ENCODE measurements around the gene SNRNP40. TPM values are rescaled to one million over a fixed set of nuclear protein-coding genes. Genes with fewer than 3 reads are reported as not detected.

The SNRNP40 gene
- polyA plus RNA-seq, 1 experiment, result 53.1 TPM

DNA sequence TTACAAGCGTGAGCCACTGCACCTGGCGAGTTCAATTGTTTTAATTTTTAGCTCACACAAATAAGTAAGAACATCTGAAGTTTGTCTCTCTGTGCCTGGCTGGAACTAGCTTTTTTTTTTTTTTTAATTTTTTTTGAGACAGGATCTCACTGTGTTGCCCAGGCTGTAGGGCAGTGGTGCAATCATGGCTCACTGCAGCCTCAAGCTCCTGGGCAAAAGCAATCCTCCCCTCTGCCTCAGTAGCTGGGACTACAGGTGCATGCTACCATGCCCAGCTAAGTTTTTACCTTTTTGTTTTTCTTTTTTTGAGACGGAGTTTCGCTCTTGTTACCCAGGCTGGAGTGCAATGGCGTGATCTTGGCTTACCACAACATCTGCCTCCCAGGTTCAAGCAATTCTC is 64.8 kb downstream of the SNRNP40 start:
- ChIA-PET CTCF (interaction anchor here (0.8 to 1.5 kb wide), 2 partner anchors 33 to 50 kb away, joined by 4 to 5 read pairs; no protein-coding TSS in a partner anchor), POLR2A (no interaction called here)
- H3K4me3 ChIP-seq (ENCODE audit: low read depth, low read length), result no peak overlapping the region
- no peak overlapping the region for H3K27ac ChIP-seq (ENCODE audit: low read depth, low read length)
- no peak for DNase-seq (ENCODE audit: low read depth, low spot score)
- peaks cover 29% of the 10 kb centered on the region for H3K27me3 ChIP-seq (ENCODE audit: control insufficient read depth, insufficient read depth, low read length)
- TF ChIP-seq, protein P1, sequence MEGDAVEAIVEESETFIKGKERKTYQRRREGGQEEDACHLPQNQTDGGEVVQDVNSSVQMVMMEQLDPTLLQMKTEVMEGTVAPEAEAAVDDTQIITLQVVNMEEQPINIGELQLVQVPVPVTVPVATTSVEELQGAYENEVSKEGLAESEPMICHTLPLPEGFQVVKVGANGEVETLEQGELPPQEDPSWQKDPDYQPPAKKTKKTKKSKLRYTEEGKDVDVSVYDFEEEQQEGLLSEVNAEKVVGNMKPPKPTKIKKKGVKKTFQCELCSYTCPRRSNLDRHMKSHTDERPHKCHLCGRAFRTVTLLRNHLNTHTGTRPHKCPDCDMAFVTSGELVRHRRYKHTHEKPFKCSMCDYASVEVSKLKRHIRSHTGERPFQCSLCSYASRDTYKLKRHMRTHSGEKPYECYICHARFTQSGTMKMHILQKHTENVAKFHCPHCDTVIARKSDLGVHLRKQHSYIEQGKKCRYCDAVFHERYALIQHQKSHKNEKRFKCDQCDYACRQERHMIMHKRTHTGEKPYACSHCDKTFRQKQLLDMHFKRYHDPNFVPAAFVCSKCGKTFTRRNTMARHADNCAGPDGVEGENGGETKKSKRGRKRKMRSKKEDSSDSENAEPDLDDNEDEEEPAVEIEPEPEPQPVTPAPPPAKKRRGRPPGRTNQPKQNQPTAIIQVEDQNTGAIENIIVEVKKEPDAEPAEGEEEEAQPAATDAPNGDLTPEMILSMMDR (IDR thresholded peaks at IDR 0.05; ENCODE audit: low read depth, low read length), result no peak
- H3K9me3 ChIP-seq (ENCODE audit: control insufficient read depth, insufficient read depth, low read length), result no peaks in the 10 kb centered on the region

GRCh38 chr1:31230378-31230777 is 66.2 kb downstream of the SNRNP40 start:
- POLR2A ChIA-PET, result no interaction called here
- TF ChIP-seq, protein P1 (IDR thresholded peaks at IDR 0.05; ENCODE audit: low read depth, low read length), result no peak
- DNase-seq (ENCODE audit: low read depth, low spot score), result no peak

GRCh38 chr1:31228986-31229385 is 67.6 kb downstream of the SNRNP40 start:
- TF ChIP-seq, protein P1 (IDR thresholded peaks at IDR 0.05; ENCODE audit: low read depth, low read length), result no peak
- ChIA-PET POLR2A (no interaction called here), CTCF (no interaction called here)
- Histone ChIP-seq H3K9me3 (ENCODE audit: control insufficient read depth, insufficient read depth, low read length) (no peaks in the 10 kb centered on the region), H3K4me3 (ENCODE audit: low read depth, low read length) (no peak overlapping the region), H3K27ac (ENCODE audit: low read depth, low read length) (no peak overlapping the region), H3K27me3 (ENCODE audit: control insufficient read depth, insufficient read depth, low read length) (peaks cover 15% of the 10 kb centered on the region)
- no peak for DNase-seq (ENCODE audit: low read depth, low spot score)

More at GRCh38 chr1:31230378-31230777, 66.2 kb downstream of the SNRNP40 start:
- Histone ChIP-seq H3K27ac (ENCODE audit: low read depth, low read length) (no peak overlapping the region), H3K4me3 (ENCODE audit: low read depth, low read length) (no peak overlapping the region), H3K27me3 (ENCODE audit: control insufficient read depth, insufficient read depth, low read length) (peaks cover 19% of the 10 kb centered on the region), H3K9me3 (ENCODE audit: control insufficient read depth, insufficient read depth, low read length) (no peaks in the 10 kb centered on the region)
- CTCF ChIA-PET, result no interaction called here

DNA sequence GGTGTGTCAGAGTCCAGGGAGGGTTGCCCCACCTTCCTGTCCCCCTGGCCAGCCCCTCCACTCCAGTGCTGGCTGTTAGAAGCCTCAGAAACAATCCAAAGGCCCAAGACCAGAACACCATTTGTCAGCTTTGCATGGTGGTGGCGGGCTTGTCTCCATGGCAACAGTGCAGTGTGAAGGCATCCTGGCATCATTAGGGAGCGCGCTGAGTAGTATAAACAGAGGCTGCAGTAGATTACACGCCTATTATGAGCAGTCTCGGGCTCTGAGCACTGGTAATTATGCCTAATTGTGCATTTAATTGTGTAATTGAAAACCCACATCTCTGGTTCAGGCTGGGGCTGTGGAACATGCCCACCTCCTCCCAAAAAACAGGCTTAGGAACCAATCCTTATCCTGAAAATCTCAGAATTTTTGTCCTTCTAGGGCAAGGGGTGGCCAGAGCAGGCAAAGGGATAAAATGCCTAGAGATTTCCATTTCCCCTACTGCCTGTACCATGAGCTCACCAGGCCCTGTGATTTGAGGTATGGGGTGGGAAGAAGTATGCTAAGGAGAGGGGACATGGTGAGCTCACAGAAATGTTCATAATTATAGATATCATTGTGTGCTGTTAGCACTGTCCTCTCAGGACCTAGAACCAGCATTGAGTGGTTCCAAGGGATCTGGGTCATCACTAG is 68.6 kb downstream of the SNRNP40 start:
- no peak overlapping the region for H3K27ac ChIP-seq (ENCODE audit: low read depth, low read length)
- POLR2A ChIA-PET, result no interaction called here
- H3K27me3 ChIP-seq (ENCODE audit: control insufficient read depth, insufficient read depth, low read length), result peaks cover 7% of the 10 kb centered on the region
- no peak for DNase-seq (ENCODE audit: low read depth, low spot score)
- TF ChIP-seq, protein P1 (IDR thresholded peaks at IDR 0.05; ENCODE audit: low read depth, low read length), result no peak
- H3K4me3 ChIP-seq (ENCODE audit: low read depth, low read length), result no peak overlapping the region
- no peaks in the 10 kb centered on the region for H3K9me3 ChIP-seq (ENCODE audit: control insufficient read depth, insufficient read depth, low read length)
- CTCF ChIA-PET, result no interaction called here

DNA sequence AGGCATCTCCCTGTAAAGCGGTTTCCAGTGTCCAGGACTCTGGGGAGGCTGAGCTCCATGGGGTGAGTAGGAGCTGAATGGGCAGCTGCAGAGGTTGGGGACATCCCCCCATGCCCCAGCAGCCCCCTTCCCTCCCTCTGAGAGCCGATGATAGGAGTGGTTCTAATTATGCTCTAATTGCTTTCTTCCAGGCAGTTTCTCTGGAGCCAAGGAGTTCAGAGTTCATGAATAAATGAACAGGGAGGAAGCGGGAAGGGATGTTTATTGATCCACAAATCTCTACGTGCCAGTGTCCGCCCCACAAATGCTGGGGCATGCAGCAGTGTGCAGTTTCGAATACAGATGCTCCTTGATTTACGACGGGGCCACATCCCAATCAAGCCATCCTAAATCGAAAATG is 72.5 kb downstream of the SNRNP40 start:
- Histone ChIP-seq H3K9me3 (ENCODE audit: control insufficient read depth, insufficient read depth, low read length) (no peaks in the 10 kb centered on the region), H3K27me3 (ENCODE audit: control insufficient read depth, insufficient read depth, low read length) (peaks cover 8% of the 10 kb centered on the region), H3K4me3 (ENCODE audit: low read depth, low read length) (no peak overlapping the region), H3K27ac (ENCODE audit: low read depth, low read length) (no peak overlapping the region)
- TF ChIP-seq, protein P1 (IDR thresholded peaks at IDR 0.05; ENCODE audit: low read depth, low read length), result no peak
- DNase-seq (ENCODE audit: low read depth, low spot score), result no peak
- CTCF ChIA-PET, result interaction anchor here (0.6 kb wide), 1 partner anchor 1096 kb away, joined by 5 read pairs; no protein-coding TSS in a partner anchor
- POLR2A ChIA-PET, result no interaction called here

All from AG04450 (cell line).